NCI-H1694 (cell line): ENCODE results near the gene MRE11.
"Not testable (repeated sequence)": the region's sequence is repeated elsewhere in the genome, so short reads cannot be mapped to it uniquely, and the experiment has no call there.

Experiments
- DNase-seq: peaks from one replicate; lab custom pipeline; 2025; lab: John Stamatoyannopoulos, UW

The MRE11 gene

GRCh38 chr11:94423507-94423906, 70.1 kb downstream of the MRE11 start:
- DNase-seq = no peak

- no peak for DNase-seq
Observed at GRCh38 chr11:94418123-94418765, 75.4 kb downstream of the MRE11 start.

- no peak for DNase-seq
Observed at GRCh38 chr11:94417386-94417987, 76.2 kb downstream of the MRE11 start.

- no peak for DNase-seq
Observed at GRCh38 chr11:94405062-94405833, 88.4 kb downstream of the MRE11 start.

GRCh38 chr11:94402355-94402754, 91.3 kb downstream of the MRE11 start:
- no peak for DNase-seq

- DNase-seq = no peak
Observed at GRCh38 chr11:94401773-94402265, 91.8 kb downstream of the MRE11 start.

GRCh38 chr11:94400839-94401772, 92.5 kb downstream of the MRE11 start, which contains the start of gene GPR83:
Gene GPR83, minus strand, starts transcription at chr11:94401419. Its CDS starts 172 bp downstream, at chr11:94401247.
- no peak for DNase-seq

GRCh38 chr11:94400457-94400838, 93.2 kb downstream of the MRE11 start:
- no peak for DNase-seq

- no peak for DNase-seq
Observed at GRCh38 chr11:94400050-94400449, 93.6 kb downstream of the MRE11 start.

GRCh38 chr11:94398101-94398500, 95.5 kb downstream of the MRE11 start:
- DNase-seq = no peak

GRCh38 chr11:94396282-94396681, 97.4 kb downstream of the MRE11 start:
- DNase-seq = no peak

GRCh38 chr11:94391937-94392336, 101.7 kb downstream of the MRE11 start:
- DNase-seq = not testable (repeated sequence)

GRCh38 chr11:94379613-94380012, 114.0 kb downstream of the MRE11 start:
- DNase-seq = no peak

- DNase-seq = no peak
Observed at GRCh38 chr11:94376841-94377240, 116.8 kb downstream of the MRE11 start.

GRCh38 chr11:94370576-94370975, 123.1 kb downstream of the MRE11 start:
- DNase-seq = not testable (repeated sequence)
